ENCODE results near the gene TAF11L8.
"Not testable (repeated sequence)": the region's sequence is repeated elsewhere in the genome, so short reads cannot be mapped to it uniquely, and the experiment has no call there.

The TAF11L8 gene

GRCh38 chr5:17604951-17605350 lies 14.2 kb upstream of the TAF11L8 start:
- CTCF ChIA-PET, result no interaction called here
- no peak for TF ChIP-seq HDGF (IDR thresholded peaks at IDR 0.05; ENCODE audit: borderline replicate concordance)
- no peak for TF ChIP-seq FOXA1 (IDR thresholded peaks at IDR 0.05)
- TF ChIP-seq BHLHE40 (IDR thresholded peaks at IDR 0.05; ENCODE audit: borderline replicate concordance), result no peak
- TF ChIP-seq NFRKB (IDR thresholded peaks at IDR 0.05), result no peak
- no peak for TF ChIP-seq L3MBTL2 (conservative IDR thresholded peaks at IDR 0.05)
- TF ChIP-seq PKNOX1 (IDR thresholded peaks at IDR 0.05), result no peak
- TF ChIP-seq SP1 (IDR thresholded peaks at IDR 0.05), result no peak
- no peak for TF ChIP-seq ELF4 (IDR thresholded peaks at IDR 0.05)
- no peak for TF ChIP-seq ARNT (IDR thresholded peaks at IDR 0.05)
- no peak for TF ChIP-seq LEF1 (IDR thresholded peaks at IDR 0.05; ENCODE audit: borderline replicate concordance)
- TF ChIP-seq TARDBP (IDR thresholded peaks at IDR 0.05), result no peak
- TF ChIP-seq FOXK2 (IDR thresholded peaks at IDR 0.05), result no peak
- TF ChIP-seq ZNF384 (IDR thresholded peaks at IDR 0.05), result no peak
- no peak for DNase-seq (ENCODE audit: extremely low spot score)
- POLR2A ChIA-PET, result no interaction called here

GRCh38 chr5:17603880-17604279 lies 13.1 kb upstream of the TAF11L8 start, which contains the start of gene TAF11L11:
Gene TAF11L11, plus strand, starts transcription at chr5:17604183.
- DNase-seq (ENCODE audit: extremely low spot score); CTCF ChIA-PET; POLR2A ChIA-PET: not testable (repeated sequence)

- DNase-seq (ENCODE audit: extremely low spot score); POLR2A ChIA-PET; CTCF ChIA-PET: not testable (repeated sequence)
These were observed 7.0 kb upstream of the TAF11L8 start, which contains the start of gene TAF11L10 for GRCh38 chr5:17597728-17598127. Gene TAF11L10, minus strand, starts transcription at chr5:17597828.

- DNase-seq (ENCODE audit: extremely low spot score); CTCF ChIA-PET; POLR2A ChIA-PET: not testable (repeated sequence)
These were observed 3.5 kb upstream of the TAF11L8 start, which contains the start of gene TAF11L9 for GRCh38 chr5:17594255-17594654. Gene TAF11L9, minus strand, starts transcription at chr5:17594394.

- POLR2A ChIA-PET; DNase-seq (ENCODE audit: extremely low spot score); CTCF ChIA-PET: not testable (repeated sequence)
These were observed 5.1 kb downstream of the TAF11L8 start, which contains the start of gene TAF11L7 for GRCh38 chr5:17585658-17586057. Gene TAF11L7, minus strand, starts transcription at chr5:17585758.

Data from HEK293T (cell line).